Stomach (tissue), 4 donors: ENCODE results near the gene PRLR.

Experiments
- CTCF ChIP-seq, 7 experiments: fragments of 450-650 bp in 4 of 7; fragments of 200-600 bp in 3 of 7; sonication (generic) in 3 of 7; IDR thresholded peaks; one replicate each; pipeline ENCODE4 v1.5.1; 2016 to 2019; ENCODE audit warnings: antibody characterized with exemption in 7 of 7, control low read depth in 2 of 7, mild to moderate bottlenecking in 1 of 7
- EP300 ChIP-seq: sonication (generic); formaldehyde crosslinking; IDR thresholded peaks from one replicate; pipeline ENCODE4 v1.6.1; 2017; ENCODE audit warnings: antibody characterized with exemption
- POLR2A ChIP-seq, 4 donors: fragments of 450-650 bp; IDR thresholded peaks; one replicate each; pipeline ENCODE4 v1.6.1; 2016; ENCODE audit warnings: antibody characterized with exemption in 4 of 4, control low read depth in 2 of 4, mild to moderate bottlenecking in 1 of 4, moderate library complexity in 1 of 4
- POLR2AphosphoS5 ChIP-seq, 3 donors: sonication (generic); formaldehyde crosslinking; IDR thresholded peaks; one replicate each; pipeline ENCODE4 v1.6.1; 2016; ENCODE audit warnings: antibody characterized with exemption in 3 of 3

GRCh38 chr5:35198686-35199085 is 31.6 kb downstream of the PRLR start:
- TF ChIP-seq CTCF (IDR thresholded peaks at IDR 0.05), result no peak
- TF ChIP-seq POLR2AphosphoS5 (IDR thresholded peaks at IDR 0.05), result no peak
- TF ChIP-seq EP300, result no peak
- no peak for TF ChIP-seq POLR2A (IDR thresholded peaks at IDR 0.05)
